ENCODE measurements around the gene SCN1B. TPM values are rescaled to one million over a fixed set of nuclear protein-coding genes. Genes with fewer than 3 reads are reported as not detected.

SCN1B gene
- total RNA-seq, 2 donors from 2014 or later: 1.4 to 1.5 TPM

DNA sequence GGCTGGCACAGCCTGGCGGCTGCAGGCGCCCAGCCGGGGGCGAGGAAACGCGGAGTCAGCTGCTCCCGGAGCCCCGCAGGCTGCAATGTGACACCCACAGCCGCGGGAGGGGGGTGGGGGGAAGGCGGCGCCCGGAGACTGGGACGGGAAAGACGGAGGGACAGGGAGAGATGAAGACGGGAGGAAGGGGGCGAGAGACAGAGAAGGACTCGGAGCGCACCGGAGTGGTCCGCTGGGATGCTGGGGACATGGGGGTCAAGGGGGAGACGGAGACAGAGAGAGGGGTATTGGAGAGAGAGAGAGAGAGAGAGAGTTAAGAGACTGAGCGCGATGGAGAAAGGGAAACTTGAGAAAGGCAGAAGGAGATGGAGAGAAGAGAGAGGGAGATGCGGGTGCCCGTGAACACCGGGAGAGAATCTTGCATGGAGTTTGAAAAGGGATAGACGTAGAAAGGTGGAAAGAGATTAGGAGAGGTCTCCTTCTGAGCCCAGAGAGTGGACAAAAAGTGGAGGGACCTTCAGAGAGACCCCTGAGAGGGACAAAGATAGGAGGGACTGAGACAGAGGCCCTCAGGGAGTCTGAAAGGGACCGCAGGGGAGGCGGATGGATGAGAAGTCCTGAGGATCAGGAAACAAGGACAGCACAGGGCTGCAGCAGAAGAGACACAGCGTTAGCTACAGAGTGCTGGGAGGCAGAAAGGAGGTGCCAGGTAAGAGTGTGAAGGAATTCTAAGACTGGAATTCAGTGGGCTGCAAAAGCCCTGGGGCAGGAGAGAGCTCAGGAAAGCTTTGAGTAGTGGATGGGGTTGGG is 1.0 kb downstream of the SCN1B start:
- peaks cover 38% of the 10 kb centered on the region for H3K27me3 ChIP-seq (ENCODE audit: control insufficient read depth, insufficient read depth, low read length, poor library complexity, severe bottlenecking)
- Mint-ChIP-seq H3K4me3 (peak overlapping the region; percentile 59), H3K36me3 (ENCODE audit: low read depth) (peaks cover 20% of the 10 kb centered on the region), H3K9me3 (no peaks in the 10 kb centered on the region), H3K4me1 (peaks cover 6% of the 10 kb centered on the region), H3K27me3 (ENCODE audit: insufficient read depth) (peaks cover 34% of the 10 kb centered on the region), H3K27ac (no peak overlapping the region)
- TF ChIP-seq, protein P1, sequence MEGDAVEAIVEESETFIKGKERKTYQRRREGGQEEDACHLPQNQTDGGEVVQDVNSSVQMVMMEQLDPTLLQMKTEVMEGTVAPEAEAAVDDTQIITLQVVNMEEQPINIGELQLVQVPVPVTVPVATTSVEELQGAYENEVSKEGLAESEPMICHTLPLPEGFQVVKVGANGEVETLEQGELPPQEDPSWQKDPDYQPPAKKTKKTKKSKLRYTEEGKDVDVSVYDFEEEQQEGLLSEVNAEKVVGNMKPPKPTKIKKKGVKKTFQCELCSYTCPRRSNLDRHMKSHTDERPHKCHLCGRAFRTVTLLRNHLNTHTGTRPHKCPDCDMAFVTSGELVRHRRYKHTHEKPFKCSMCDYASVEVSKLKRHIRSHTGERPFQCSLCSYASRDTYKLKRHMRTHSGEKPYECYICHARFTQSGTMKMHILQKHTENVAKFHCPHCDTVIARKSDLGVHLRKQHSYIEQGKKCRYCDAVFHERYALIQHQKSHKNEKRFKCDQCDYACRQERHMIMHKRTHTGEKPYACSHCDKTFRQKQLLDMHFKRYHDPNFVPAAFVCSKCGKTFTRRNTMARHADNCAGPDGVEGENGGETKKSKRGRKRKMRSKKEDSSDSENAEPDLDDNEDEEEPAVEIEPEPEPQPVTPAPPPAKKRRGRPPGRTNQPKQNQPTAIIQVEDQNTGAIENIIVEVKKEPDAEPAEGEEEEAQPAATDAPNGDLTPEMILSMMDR (conservative IDR thresholded peaks at IDR 0.05): no peak
- WGBS, 2 experiments (ENCODE audit: insufficient coverage in 1 of 2, insufficient read length in 1 of 2): 5 to 6% methylated on average over 21 to 31 of the region's 31 CpGs
- H3K4me3 ChIP-seq (ENCODE audit: low read length): peak overlapping the region; percentile 74
- no peak overlapping the region for H3K27ac ChIP-seq (ENCODE audit: low read depth, low read length)
- no peak overlapping the region for H3K9ac ChIP-seq (ENCODE audit: extremely low read depth, low read length, poor library complexity, severe bottlenecking)
- H3K4me1 ChIP-seq (ENCODE audit: control insufficient read depth, insufficient read depth, low read length): no peaks in the 10 kb centered on the region
- peak; percentile 81 for DNase-seq
- no peaks in the 10 kb centered on the region for H3K9me3 ChIP-seq (ENCODE audit: control insufficient read depth, low read length)
- peaks cover 21% of the 10 kb centered on the region for H3K36me3 ChIP-seq (ENCODE audit: control insufficient read depth, insufficient read depth, low read length)

DNA sequence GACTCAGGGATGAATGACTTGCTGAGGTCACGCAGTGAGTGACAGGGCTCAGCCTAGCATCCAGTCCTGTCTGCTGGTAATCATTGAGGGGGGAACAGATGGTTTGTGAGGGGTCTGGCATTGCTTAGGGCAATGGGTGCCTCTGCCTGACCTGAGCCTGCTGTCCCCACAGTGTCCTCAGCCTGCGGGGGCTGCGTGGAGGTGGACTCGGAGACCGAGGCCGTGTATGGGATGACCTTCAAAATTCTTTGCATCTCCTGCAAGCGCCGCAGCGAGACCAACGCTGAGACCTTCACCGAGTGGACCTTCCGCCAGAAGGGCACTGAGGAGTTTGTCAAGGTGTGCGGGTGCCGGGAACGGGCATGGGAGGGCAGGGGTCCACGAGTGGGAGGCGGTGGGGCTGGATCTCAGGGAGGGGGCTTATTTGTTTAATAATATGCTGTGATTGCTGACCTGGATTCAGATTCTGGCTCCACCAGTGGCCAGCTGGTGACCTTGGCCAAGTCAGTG is 2.1 kb downstream of the SCN1B start:
- H3K27me3 ChIP-seq (ENCODE audit: control insufficient read depth, insufficient read depth, low read length, poor library complexity, severe bottlenecking): peaks cover 38% of the 10 kb centered on the region
- H3K9me3 ChIP-seq (ENCODE audit: control insufficient read depth, low read length): no peaks in the 10 kb centered on the region
- H3K9me3 Mint-ChIP-seq: no peaks in the 10 kb centered on the region
- TF ChIP-seq, protein P1 (conservative IDR thresholded peaks at IDR 0.05): no peak
- H3K4me1 Mint-ChIP-seq: peaks cover 6% of the 10 kb centered on the region
- no peak overlapping the region for H3K9ac ChIP-seq (ENCODE audit: extremely low read depth, low read length, poor library complexity, severe bottlenecking)
- no peak overlapping the region for H3K27ac ChIP-seq (ENCODE audit: low read depth, low read length)
- H3K36me3 ChIP-seq (ENCODE audit: control insufficient read depth, insufficient read depth, low read length): peaks cover 10% of the 10 kb centered on the region
- no peak overlapping the region for H3K4me3 Mint-ChIP-seq
- WGBS, 2 experiments (ENCODE audit: insufficient coverage in 1 of 2, insufficient read length in 1 of 2): 95 to 97% methylated on average over 12 to 17 of the region's 17 CpGs
- H3K27me3 Mint-ChIP-seq (ENCODE audit: insufficient read depth): peaks cover 34% of the 10 kb centered on the region
- H3K4me3 ChIP-seq (ENCODE audit: low read length): no peak overlapping the region
- H3K36me3 Mint-ChIP-seq (ENCODE audit: low read depth): peaks cover 9% of the 10 kb centered on the region
- no peak overlapping the region for H3K27ac Mint-ChIP-seq
- no peaks in the 10 kb centered on the region for H3K4me1 ChIP-seq (ENCODE audit: control insufficient read depth, insufficient read depth, low read length)
- DNase-seq: no peak

DNA sequence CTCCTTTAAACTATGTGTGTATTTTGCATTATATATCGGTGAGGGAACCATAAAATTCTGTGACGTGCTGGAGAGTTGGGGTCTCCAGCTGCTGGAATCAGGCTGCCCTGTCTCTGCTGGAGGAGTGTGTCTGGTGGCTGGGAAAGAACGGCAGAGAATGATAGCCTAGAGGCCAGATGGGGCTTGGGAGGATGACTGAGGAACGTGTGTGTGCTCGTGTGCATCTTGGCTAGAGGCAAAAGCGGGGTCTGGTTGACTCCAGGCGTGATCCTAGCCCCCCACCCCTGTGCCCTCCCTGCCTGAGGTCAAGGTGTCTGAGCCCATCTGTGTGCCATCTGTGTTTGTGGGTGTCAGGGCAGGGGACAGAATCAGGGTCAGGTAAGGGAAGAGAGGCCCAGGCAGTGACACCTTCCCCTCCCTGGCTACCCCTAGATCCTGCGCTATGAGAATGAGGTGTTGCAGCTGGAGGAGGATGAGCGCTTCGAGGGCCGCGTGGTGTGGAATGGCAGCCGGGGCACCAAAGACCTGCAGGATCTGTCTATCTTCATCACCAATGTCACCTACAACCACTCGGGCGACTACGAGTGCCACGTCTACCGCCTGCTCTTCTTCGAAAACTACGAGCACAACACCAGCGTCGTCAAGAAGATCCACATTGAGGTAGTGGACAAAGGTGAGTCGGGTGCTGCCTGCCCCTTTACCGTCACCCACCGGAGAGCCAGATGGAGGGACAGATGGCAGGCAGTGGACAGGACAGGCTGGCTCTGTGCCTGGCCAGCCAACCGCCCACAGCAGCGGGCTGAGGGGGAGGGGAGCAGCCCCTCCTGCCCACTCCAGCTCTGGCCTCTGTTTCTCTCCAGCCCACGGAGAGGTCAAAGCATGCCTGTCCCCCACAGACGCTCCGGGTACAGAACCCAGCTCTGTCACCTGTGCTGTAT is 3.1 kb downstream of the SCN1B start:
- Mint-ChIP-seq H3K4me1 (peaks cover 6% of the 10 kb centered on the region), H3K27me3 (ENCODE audit: insufficient read depth) (peaks cover 34% of the 10 kb centered on the region), H3K27ac (no peak overlapping the region), H3K9me3 (no peaks in the 10 kb centered on the region), H3K4me3 (no peak overlapping the region), H3K36me3 (ENCODE audit: low read depth) (peaks cover 2% of the 10 kb centered on the region)
- Histone ChIP-seq H3K27me3 (ENCODE audit: control insufficient read depth, insufficient read depth, low read length, poor library complexity, severe bottlenecking) (peaks cover 38% of the 10 kb centered on the region), H3K9me3 (ENCODE audit: control insufficient read depth, low read length) (no peaks in the 10 kb centered on the region), H3K27ac (ENCODE audit: low read depth, low read length) (no peak overlapping the region), H3K9ac (ENCODE audit: extremely low read depth, low read length, poor library complexity, severe bottlenecking) (no peak overlapping the region), H3K36me3 (ENCODE audit: control insufficient read depth, insufficient read depth, low read length) (peaks cover 1% of the 10 kb centered on the region), H3K4me3 (ENCODE audit: low read length) (no peak overlapping the region), H3K4me1 (ENCODE audit: control insufficient read depth, insufficient read depth, low read length) (no peaks in the 10 kb centered on the region)
- TF ChIP-seq, protein P1 (conservative IDR thresholded peaks at IDR 0.05): no peak
- DNase-seq: no peak
- WGBS, 2 experiments (ENCODE audit: insufficient coverage in 1 of 2, insufficient read length in 1 of 2): 92 to 96% methylated on average over 11 to 30 of the region's 30 CpGs

Data from endodermal cell (in vitro differentiated cells).